Measurements from ENCODE around the gene COG7.

- TF ChIP-seq, protein P1, sequence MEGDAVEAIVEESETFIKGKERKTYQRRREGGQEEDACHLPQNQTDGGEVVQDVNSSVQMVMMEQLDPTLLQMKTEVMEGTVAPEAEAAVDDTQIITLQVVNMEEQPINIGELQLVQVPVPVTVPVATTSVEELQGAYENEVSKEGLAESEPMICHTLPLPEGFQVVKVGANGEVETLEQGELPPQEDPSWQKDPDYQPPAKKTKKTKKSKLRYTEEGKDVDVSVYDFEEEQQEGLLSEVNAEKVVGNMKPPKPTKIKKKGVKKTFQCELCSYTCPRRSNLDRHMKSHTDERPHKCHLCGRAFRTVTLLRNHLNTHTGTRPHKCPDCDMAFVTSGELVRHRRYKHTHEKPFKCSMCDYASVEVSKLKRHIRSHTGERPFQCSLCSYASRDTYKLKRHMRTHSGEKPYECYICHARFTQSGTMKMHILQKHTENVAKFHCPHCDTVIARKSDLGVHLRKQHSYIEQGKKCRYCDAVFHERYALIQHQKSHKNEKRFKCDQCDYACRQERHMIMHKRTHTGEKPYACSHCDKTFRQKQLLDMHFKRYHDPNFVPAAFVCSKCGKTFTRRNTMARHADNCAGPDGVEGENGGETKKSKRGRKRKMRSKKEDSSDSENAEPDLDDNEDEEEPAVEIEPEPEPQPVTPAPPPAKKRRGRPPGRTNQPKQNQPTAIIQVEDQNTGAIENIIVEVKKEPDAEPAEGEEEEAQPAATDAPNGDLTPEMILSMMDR (IDR thresholded peaks at IDR 0.05): peak in 3 of 12 donors; percentile 11 to 27 (median 17)
- no peak for TF ChIP-seq POLR2A (IDR thresholded peaks at IDR 0.05)
These were observed 20.5 kb downstream of the COG7 start for GRCh38 chr16:23432176-23433128.

Data from heart left ventricle (tissue), 13 donors.